Caco-2 (cell line): ENCODE data around the gene GDF7. TPM values are rescaled to one million over a fixed set of nuclear protein-coding genes. Genes with fewer than 3 reads are reported as not detected.
A peak's percentile ranks its signal among the peaks of the same experiment; 100 is the strongest.

Source experiments
- BruUV-seq: library from RNA; stranded (reverse); fragments of 400-500 nt; replicated peaks from 2 replicates; lab custom pipeline; 2021; lab: Mats Ljungman, UMichigan
- CTCF ChIA-PET: fragments of 300-600 bp; sonication (Branson Sonifier 250); formaldehyde crosslinking; loops from one replicate; lab custom pipeline; 2022; ENCODE audit warnings: antibody characterized with exemption; lab: Charles Lee
- POLR2A ChIA-PET: fragments of 300-600 bp; sonication (Branson Sonifier 250); formaldehyde crosslinking; loops from one replicate; lab custom pipeline; 2022; ENCODE audit warnings: antibody characterized with exemption; lab: Charles Lee
- DNase-seq, 2 experiments: peaks; one replicate each; pipeline versions ENCODE4 v3.0.0 to v3.0.0-alpha.2; 2020 to 2022
- H3K27me3 ChIP-seq: replicated peaks from 2 replicates; pipeline ENCODE4 v1.6.0; 2011; ENCODE audit warnings: low read length; ENCODE audit not compliant: control insufficient read depth, insufficient read depth
- H3K36me3 ChIP-seq: 2 replicates; pipeline ENCODE4 v1.5.1; 2011; ENCODE audit warnings: low read length; ENCODE audit not compliant: control insufficient read depth, insufficient read depth
- H3K4me1 ChIP-seq: fragments of 250-450 bp; sonication (Bioruptor Pico); 2 replicates; pipeline ENCODE4 v1.5.1; 2020; ENCODE audit warnings: mild to moderate bottlenecking
- H3K4me3 ChIP-seq: 2 replicates; pipeline ENCODE4 v1.5.1; 2011; ENCODE audit warnings: low read depth, mild to moderate bottlenecking, control low read depth, low read length
- H3K9me3 ChIP-seq: fragments of 250-450 bp; sonication (Bioruptor Pico); 2 replicates; pipeline ENCODE4 v1.5.1; 2020; ENCODE audit warnings: mild to moderate bottlenecking, moderate library complexity
- H3K27ac Mint-ChIP-seq: one replicate; pipeline ENCODE4 v1.8.0; 2022; ENCODE audit warnings: mixed read lengths; ENCODE audit not compliant: unreplicated experiment
- H3K27me3 Mint-ChIP-seq: one replicate; pipeline ENCODE4 v1.8.0; 2022; ENCODE audit warnings: mixed read lengths; ENCODE audit not compliant: insufficient read depth, unreplicated experiment
- H3K36me3 Mint-ChIP-seq: one replicate; pipeline ENCODE4 v1.8.0; 2022; ENCODE audit warnings: mild to moderate bottlenecking, mixed read lengths; ENCODE audit not compliant: insufficient read depth, unreplicated experiment
- H3K4me1 Mint-ChIP-seq: one replicate; pipeline ENCODE4 v1.8.0; 2022; ENCODE audit warnings: low read depth, mixed read lengths; ENCODE audit not compliant: unreplicated experiment
- H3K4me3 Mint-ChIP-seq: one replicate; pipeline ENCODE4 v1.8.0; 2022; ENCODE audit warnings: mild to moderate bottlenecking, moderate library complexity, mixed read lengths; ENCODE audit not compliant: unreplicated experiment
- H3K9me3 Mint-ChIP-seq: one replicate; pipeline ENCODE4 v1.8.0; 2022; ENCODE audit warnings: mixed read lengths; ENCODE audit not compliant: unreplicated experiment
- CTCF ChIP-seq, 2 experiments: fragments of 200-600 bp in 1 of 2; IDR thresholded peaks; 1 replicate in 1 of 2; 2 replicates in 1 of 2; pipeline versions ENCODE4 v1.5.1 to v1.8.0; 2011 to 2022; ENCODE audit warnings: antibody characterized with exemption in 1 of 2, control low read depth in 1 of 2, inconsistent platforms in 1 of 2, low read depth in 1 of 2, low read length in 1 of 2, mild to moderate bottlenecking in 1 of 2, moderate library complexity in 1 of 2; ENCODE audit not compliant: insufficient read depth in 1 of 2, severe bottlenecking in 1 of 2, unreplicated experiment in 1 of 2
- intact Hi-C: fragments of 100-400 bp; cut with micrococcal nuclease; formaldehyde crosslinking; loops from one replicate; pipeline ENCODE4 v1.10.0; 2022; ENCODE audit not compliant: unreplicated experiment
- total RNA-seq: library from RNA; stranded (reverse); gene quantifications from 2 replicates; pipeline ENCODE4 v1.2.3, GENCODE V29; 2022

Gene GDF7
- total RNA-seq, 1 experiment from 2014 or later: 1.7 TPM

DNA sequence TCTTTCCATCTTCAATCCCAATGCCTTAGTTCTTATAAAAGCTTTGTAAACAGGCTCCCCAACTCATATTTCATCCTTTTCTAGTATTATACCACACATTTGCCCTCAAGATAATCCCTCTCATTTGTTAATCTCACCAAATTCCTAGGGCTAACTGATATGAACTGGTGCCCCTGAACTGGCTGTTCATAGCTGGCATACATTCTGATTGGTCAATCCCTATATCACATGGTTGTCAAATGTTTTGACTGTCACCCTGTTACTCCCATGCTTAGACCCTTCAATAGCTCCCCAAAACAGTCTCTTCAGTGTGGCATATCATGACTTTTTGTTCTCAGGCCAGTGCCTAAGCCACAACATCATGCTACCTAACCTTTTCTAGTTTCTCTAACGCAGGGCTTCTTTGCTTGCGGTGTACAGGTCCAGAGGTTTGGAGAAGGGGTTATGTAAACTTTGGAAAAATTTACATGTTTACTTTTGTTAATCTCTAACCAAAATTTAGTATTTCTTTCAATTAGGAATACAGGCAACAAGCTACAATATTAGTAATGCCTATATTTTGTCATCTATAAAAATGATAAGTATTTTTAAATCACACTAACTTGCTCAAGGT, 30.5 kb downstream of the GDF7 start:
- ChIA-PET POLR2A (no interaction called here), CTCF (interaction anchor here (0.6 to 0.7 kb wide), 2 partner anchors 60 to 221 kb away, joined by 3 read pairs; no protein-coding TSS in a partner anchor)
- H3K4me3 Mint-ChIP-seq: no peak overlapping the region
- no peak overlapping the region for H3K4me3 ChIP-seq
- H3K9me3 ChIP-seq: no peaks in the 10 kb centered on the region
- peaks cover 2% of the 10 kb centered on the region for H3K36me3 ChIP-seq
- no peak for DNase-seq
- H3K27ac Mint-ChIP-seq: no peak overlapping the region
- no peaks in the 10 kb centered on the region for H3K27me3 ChIP-seq
- TSS peak; percentile 4 for BruUV-seq
- no peaks in the 10 kb centered on the region for H3K27me3 Mint-ChIP-seq
- TF ChIP-seq CTCF (IDR thresholded peaks at IDR 0.05; ENCODE audit: insufficient read depth in 1 of 2, low read depth in 1 of 2, low read length in 1 of 2, severe bottlenecking in 1 of 2, unreplicated experiment in 1 of 2): no peak
- no peaks in the 10 kb centered on the region for H3K4me1 Mint-ChIP-seq
- no peaks in the 10 kb centered on the region for H3K36me3 Mint-ChIP-seq
- H3K4me1 ChIP-seq: no peaks in the 10 kb centered on the region
- intact Hi-C loops: no loop called here
- no peaks in the 10 kb centered on the region for H3K9me3 Mint-ChIP-seq

GRCh38 chr2:20698916-20699613, 32.1 kb downstream of the GDF7 start:
- Mint-ChIP-seq H3K9me3 (no peaks in the 10 kb centered on the region), H3K4me1 (no peaks in the 10 kb centered on the region), H3K27ac (no peak overlapping the region), H3K27me3 (no peaks in the 10 kb centered on the region), H3K4me3 (no peak overlapping the region), H3K36me3 (no peaks in the 10 kb centered on the region)
- no peak overlapping the region for H3K4me3 ChIP-seq
- TF ChIP-seq CTCF (IDR thresholded peaks at IDR 0.05; ENCODE audit: insufficient read depth in 1 of 2, low read depth in 1 of 2, low read length in 1 of 2, severe bottlenecking in 1 of 2, unreplicated experiment in 1 of 2): no peak
- H3K36me3 ChIP-seq: no peaks in the 10 kb centered on the region
- no TSS peak for BruUV-seq
- H3K4me1 ChIP-seq: no peaks in the 10 kb centered on the region
- no peaks in the 10 kb centered on the region for H3K9me3 ChIP-seq
- no peaks in the 10 kb centered on the region for H3K27me3 ChIP-seq
- POLR2A ChIA-PET: no interaction called here
- intact Hi-C loops: no loop called here
- CTCF ChIA-PET: no interaction called here
- DNase-seq: no peak

GRCh38 chr2:20702563-20702962, 35.6 kb downstream of the GDF7 start:
- ChIA-PET CTCF (no interaction called here), POLR2A (no interaction called here)
- Histone ChIP-seq H3K27me3 (no peaks in the 10 kb centered on the region), H3K36me3 (no peaks in the 10 kb centered on the region), H3K4me1 (peaks cover 6% of the 10 kb centered on the region; the same call in 1 of the 2 replicates), H3K4me3 (no peak overlapping the region), H3K9me3 (no peaks in the 10 kb centered on the region)
- no peaks in the 10 kb centered on the region for H3K36me3 Mint-ChIP-seq
- BruUV-seq: no TSS peak
- intact Hi-C loops: no loop called here
- H3K27ac Mint-ChIP-seq: no peak overlapping the region
- no peak for DNase-seq
- no peaks in the 10 kb centered on the region for H3K9me3 Mint-ChIP-seq
- TF ChIP-seq CTCF (IDR thresholded peaks at IDR 0.05; ENCODE audit: insufficient read depth in 1 of 2, low read depth in 1 of 2, low read length in 1 of 2, severe bottlenecking in 1 of 2, unreplicated experiment in 1 of 2): no peak
- H3K27me3 Mint-ChIP-seq: no peaks in the 10 kb centered on the region
- H3K4me3 Mint-ChIP-seq: no peak overlapping the region
- H3K4me1 Mint-ChIP-seq: peaks cover 10% of the 10 kb centered on the region
